ENCODE measurements around the gene MIPEP.

Gene MIPEP

GRCh38 chr13:23849670-23850069, 39.5 kb downstream of the MIPEP start:
- no peak for DNase-seq

DNA sequence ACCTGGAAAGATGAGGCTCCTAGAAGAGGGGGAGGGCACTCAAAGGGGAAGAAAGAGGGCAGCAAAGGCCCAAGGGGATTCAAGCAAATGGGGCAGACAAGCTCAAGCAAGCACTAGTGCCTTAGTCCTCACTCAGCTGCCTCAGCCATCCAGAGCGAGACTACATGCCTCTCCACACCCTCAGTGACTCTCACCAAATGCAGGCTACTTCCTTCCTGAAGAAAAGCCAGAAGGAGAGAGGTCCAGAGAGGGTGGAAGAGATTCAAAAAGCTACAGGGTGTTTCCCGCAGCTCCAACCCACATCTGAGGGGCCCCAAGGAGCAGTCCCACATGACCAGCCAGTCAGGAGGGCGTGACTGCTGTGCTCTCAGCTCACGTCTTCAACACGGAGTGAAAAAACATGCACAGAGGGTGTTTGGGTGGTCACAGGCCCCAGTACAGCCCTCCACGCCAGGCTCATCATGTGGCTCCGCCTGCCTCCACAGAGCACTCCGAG, 40.5 kb downstream of the MIPEP start:
- DNase-seq = no peak

GRCh38 chr13:23848019-23848418, 41.2 kb downstream of the MIPEP start:
- no peak for DNase-seq

DNA sequence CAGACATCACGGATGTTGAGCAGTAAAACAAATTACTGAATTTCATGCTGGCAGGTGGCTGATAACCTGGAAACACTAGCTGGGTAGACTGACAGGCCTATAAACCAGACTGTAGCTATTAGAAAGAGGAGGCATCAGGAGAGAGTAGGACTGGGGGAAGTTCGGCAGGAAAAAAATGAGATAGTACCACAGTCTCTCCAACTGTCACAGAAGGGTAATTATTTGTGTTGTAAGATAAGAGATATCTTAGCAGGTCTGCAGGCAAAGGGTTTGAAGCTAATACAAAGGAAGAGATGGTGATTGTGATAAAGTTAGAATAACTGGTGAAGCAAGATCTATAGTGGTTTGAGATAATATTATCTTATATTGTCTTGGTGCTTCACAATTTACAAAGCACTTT, 41.7 kb downstream of the MIPEP start:
- DNase-seq = no peak

GRCh38 chr13:23845105-23845725, 44.0 kb downstream of the MIPEP start:
- DNase-seq = no peak

- DNase-seq = no peak
These were observed 45.1 kb downstream of the MIPEP start for GRCh38 chr13:23844132-23844531.

- DNase-seq = no peak
These were observed 45.8 kb downstream of the MIPEP start for GRCh38 chr13:23843436-23843835.

- no peak for DNase-seq
These were observed 46.8 kb downstream of the MIPEP start for GRCh38 chr13:23842406-23842805.

- DNase-seq = no peak
These were observed 55.2 kb downstream of the MIPEP start for GRCh38 chr13:23833733-23834611.

DNA sequence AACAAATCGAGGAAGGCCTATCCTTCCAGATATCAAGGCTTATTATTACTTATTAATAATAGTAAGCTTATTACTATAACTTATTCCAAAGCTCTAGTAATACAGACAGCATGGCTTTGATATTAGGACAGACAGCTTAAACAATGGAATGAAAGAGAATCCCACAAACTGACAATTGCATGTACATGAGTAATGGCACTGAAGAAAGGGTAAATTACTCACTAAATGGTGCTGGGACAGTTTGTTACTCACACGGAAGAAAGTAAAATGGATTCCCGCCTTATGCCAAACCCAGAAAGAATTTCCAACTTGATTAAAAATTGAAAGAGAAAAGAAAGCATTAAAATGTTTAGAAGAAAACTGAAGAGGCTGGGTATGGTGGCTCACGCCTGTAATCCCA, 60.3 kb downstream of the MIPEP start:
- DNase-seq = no peak

DNA sequence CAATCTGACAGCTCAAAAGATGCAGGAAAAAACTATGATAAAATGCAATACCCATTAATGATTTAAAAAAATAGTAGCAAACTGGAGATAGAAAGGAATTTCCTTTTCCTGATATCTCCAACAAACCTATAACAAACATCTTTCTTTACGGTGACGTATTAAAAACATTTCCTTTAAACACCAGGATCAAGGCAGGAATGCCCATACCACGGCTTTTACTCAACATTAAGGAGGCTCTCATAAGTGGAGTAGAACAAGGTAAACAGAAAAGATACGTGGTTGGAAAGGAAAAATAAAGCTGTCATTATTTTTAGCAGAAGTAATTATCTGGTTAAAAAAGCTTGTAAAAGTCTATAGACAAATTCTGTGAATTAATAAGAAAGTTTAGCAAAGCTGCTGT, 61.1 kb downstream of the MIPEP start:
- DNase-seq = no peak

DNA sequence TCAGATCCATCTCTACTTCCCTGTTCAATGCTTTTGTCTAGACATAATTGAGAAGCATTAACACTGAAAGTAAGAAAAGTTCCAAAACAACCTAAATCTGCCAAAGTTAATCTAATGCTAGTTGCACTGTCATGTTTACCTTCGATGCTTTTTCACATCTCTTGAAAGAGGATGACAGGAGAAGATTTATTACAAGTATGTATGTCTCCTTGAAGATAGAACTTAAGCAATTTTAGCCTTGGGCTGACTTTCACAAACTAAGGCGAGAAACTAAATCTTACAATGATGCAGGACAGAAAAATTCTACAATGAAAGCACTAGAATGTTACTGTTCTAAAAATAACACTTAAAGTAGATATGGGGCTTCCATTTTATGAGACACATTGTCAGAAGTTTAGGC, 64.0 kb downstream of the MIPEP start:
- DNase-seq = no peak

DNA sequence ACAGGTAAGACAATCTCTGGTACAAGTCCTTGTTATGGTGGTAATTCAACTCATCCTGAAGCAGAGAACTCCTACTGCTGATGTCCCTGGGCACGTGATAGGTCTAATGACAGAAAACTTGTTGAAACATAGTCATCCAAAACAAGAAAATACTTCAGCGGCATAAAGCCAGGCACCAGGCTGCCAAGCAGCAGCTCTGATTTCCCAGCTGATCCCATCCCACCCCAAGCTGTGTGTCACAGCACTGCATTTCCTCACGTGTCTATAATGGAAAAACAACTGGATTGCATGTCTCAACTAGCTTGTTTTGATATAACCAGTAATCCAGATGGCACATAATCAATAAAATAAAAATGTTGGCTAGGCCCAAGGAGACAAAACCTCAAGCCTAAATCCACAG, 64.8 kb downstream of the MIPEP start:
- DNase-seq = no peak

GRCh38 chr13:23822252-23822824, 66.9 kb downstream of the MIPEP start:
- DNase-seq = no peak

DNA sequence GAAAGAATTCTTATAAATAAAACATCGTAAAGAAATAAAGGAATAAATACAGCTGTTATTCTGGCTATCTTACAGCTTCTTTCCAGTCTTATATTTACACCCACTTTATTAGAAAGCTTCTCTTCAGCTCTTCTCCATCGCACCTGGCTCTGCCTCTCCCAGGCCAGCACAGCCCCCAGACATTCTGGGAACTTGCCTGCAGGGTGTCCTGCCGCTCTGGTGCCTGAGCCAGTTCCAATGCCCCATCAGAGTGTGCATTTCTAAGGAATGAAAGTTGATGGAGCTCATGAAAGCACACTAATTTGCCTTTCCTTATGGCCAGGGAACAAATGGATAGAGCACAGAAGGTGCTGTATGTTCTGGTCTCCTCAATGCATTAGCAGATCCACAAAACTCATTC, 68.7 kb downstream of the MIPEP start:
- DNase-seq = no peak

- DNase-seq = no peak
These were observed 71.4 kb downstream of the MIPEP start for GRCh38 chr13:23817830-23818229.

DNA sequence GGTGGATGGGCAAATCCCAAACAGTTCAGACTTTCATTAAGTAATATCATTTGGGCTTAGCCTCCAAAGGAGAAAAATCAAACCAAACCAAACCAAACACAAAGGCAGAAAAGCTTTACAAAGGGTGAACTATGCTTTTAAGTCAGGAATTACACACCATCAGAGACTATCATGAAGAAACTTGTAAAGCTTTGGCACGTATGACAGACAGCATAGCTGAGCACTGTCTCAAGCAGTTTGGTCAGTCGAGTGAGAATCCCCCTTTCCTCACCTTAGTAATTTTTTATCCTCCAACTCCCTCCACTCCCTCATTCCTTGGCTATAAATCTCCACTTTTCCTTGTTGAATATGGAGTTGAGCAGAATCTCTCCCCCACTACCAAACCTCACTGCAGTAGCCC, 72.1 kb downstream of the MIPEP start:
- no peak for DNase-seq

DNA sequence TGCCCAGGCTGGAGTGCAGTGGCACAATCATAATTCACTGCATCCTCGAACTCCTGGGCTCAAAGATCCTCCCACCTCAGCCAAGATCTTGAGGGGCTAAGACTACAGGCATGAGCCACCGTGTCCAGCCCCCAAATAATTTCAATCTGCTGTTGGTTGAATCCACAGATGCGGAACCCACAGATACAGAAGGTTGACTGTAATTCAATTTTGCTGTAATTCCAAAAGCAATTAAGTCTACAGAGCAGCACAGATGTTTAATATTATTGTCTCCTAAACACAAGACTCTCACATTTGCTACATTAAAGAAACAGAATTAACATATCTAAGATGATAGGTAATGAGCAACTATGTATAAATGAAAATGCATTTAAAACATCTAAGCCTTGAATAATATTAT, 75.6 kb downstream of the MIPEP start:
- DNase-seq = no peak

DNA sequence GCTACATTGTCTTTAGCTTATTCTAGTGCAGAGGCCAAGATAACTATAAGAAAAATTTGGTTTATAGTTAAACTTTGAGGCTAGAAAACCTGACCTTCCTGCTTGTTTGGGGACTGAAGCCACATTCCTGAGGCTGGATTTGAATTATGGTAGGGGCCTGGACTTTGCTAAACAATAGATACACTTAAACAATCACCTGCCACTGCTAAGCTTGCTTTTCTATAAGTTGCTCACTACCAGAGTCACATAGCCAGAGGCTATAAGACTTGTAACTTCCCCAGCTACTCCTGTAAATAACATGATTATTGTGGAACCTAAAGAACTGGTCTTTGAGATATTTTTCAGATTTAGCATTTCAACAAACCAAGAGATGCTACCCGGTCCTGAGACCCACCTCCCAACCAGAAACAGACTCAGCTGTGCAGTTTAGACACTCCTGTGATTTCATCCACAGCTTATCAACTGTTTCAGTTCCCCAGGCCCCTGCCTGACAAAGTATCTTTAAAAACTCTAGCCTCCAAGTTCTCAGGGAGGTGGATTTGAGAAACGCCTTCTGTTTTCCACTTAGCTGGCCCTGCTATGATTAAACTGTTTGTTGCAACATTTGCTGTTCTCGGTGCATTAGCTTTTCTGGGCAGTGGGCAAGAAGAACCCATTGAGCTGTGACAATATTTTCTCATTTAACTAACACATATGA, 77.7 kb downstream of the MIPEP start:
- DNase-seq = no peak

DNA sequence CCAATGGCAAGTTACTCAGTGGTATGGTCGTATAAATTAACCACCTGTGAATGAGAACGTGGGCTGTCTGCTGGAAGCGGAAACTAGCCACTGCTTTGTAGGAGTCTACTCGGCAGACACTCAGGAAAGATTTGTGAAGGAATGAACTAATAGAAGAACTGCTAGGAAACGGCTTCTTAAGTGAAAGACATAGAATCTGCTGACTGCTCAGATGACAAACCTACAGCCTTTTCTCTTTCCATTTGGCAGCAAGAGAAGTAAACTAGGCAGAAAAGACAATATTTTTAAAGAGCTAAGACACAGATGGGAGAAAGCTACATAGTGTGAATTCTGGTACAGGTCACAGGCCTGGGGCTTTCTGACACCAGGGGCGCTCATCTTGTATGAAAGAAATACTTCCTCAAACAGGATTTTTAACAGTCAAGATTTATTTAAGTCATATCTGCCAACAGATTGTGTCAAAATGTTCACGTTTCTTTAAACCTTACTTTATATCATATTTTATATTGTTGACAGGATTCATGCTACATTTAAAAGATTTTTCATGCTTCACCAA, 78.4 kb downstream of the MIPEP start:
- no peak for DNase-seq

DNA sequence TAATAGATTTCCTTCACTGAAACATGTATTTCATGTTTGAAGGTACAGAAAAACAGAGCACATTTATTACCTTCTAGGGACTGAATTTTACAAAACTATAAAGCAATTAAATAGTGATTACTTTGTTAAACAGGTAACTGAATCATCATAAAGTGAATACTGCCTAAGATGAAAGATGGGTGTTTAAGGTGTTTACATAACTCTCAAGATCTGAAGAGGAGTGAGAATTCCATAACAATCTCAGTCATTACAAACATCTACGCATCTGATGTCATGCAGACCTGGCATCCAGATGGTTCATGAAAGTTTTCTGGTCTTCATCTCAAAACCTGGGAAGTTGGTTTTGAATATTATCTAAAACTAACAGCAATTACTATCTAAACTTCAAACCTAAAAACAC, 80.4 kb downstream of the MIPEP start:
- DNase-seq = no peak

GRCh38 chr13:23806874-23807526, 82.2 kb downstream of the MIPEP start:
- no peak for DNase-seq

GRCh38 chr13:23805821-23806220, 83.4 kb downstream of the MIPEP start:
- no peak for DNase-seq

All from CD4-positive, alpha-beta T cell treated with Interleukin-6 for 4 hours (primary cell).